GM23248 (cell line): ENCODE measurements around the gene CBFA2T2. TPM values are rescaled to one million over a fixed set of nuclear protein-coding genes. Genes with fewer than 3 reads are reported as not detected.

Source experiments
- DNase-seq: peaks from one replicate; pipeline ENCODE4 v3.0.0-alpha.2; 2015
- H2AFZ ChIP-seq: fragments of 200-600 bp; sonication (generic); 2 replicates; pipeline ENCODE4 v1.6.1; 2016; ENCODE audit warnings: antibody characterized with exemption
- H3F3A ChIP-seq: fragments of 200-600 bp; sonication (generic); 2 replicates; pipeline ENCODE4 v1.6.1; 2016; ENCODE audit warnings: mild to moderate bottlenecking, antibody characterized with exemption, mixed run types; ENCODE audit not compliant: insufficient read depth
- H3K27ac ChIP-seq: fragments of 200-600 bp; sonication (generic); 2 replicates; pipeline ENCODE4 v1.5.1; 2016; ENCODE audit warnings: mild to moderate bottlenecking
- H3K27me3 ChIP-seq: fragments of 200-600 bp; sonication (generic); replicated peaks from 2 replicates; pipeline ENCODE4 v1.6.1; 2016; ENCODE audit warnings: mild to moderate bottlenecking; ENCODE audit not compliant: insufficient read depth
- H3K36me3 ChIP-seq: fragments of 200-600 bp; sonication (generic); 2 replicates; pipeline ENCODE4 v1.6.1; 2016; ENCODE audit warnings: low read depth, mild to moderate bottlenecking
- H3K4me1 ChIP-seq: fragments of 200-600 bp; sonication (generic); 2 replicates; pipeline ENCODE4 v1.6.1; 2016; ENCODE audit warnings: mild to moderate bottlenecking; ENCODE audit not compliant: insufficient read depth
- H3K4me2 ChIP-seq: fragments of 200-600 bp; sonication (generic); one replicate; pipeline ENCODE4 v1.6.1; 2016; ENCODE audit warnings: mild to moderate bottlenecking; ENCODE audit not compliant: unreplicated experiment
- H3K4me3 ChIP-seq: fragments of 200-600 bp; sonication (generic); 2 replicates; pipeline ENCODE4 v1.5.1; 2016; ENCODE audit warnings: mild to moderate bottlenecking
- H3K79me2 ChIP-seq: fragments of 200-600 bp; sonication (generic); 2 replicates; pipeline ENCODE4 v1.6.1; 2016; ENCODE audit warnings: mild to moderate bottlenecking; ENCODE audit not compliant: insufficient read depth
- H3K9ac ChIP-seq: fragments of 200-600 bp; sonication (generic); 2 replicates; pipeline ENCODE4 v1.6.1; 2016; ENCODE audit warnings: mild to moderate bottlenecking
- H3K9me2 ChIP-seq: fragments of 200-600 bp; sonication (generic); 2 replicates; pipeline ENCODE4 v1.6.1; 2016; ENCODE audit warnings: mixed run types, mild to moderate bottlenecking, moderate library complexity; ENCODE audit not compliant: insufficient read depth
- H3K9me3 ChIP-seq: fragments of 200-600 bp; sonication (generic); one replicate; pipeline ENCODE4 v1.6.1; 2017; ENCODE audit warnings: low read depth
- H4K20me1 ChIP-seq: fragments of 200-600 bp; sonication (generic); 2 replicates; pipeline ENCODE4 v1.6.0; 2016; ENCODE audit not compliant: insufficient read depth
- EZH2 ChIP-seq: fragments of 200-600 bp; sonication (generic); IDR thresholded peaks from 2 replicates; pipeline ENCODE4 v1.6.1; 2018; ENCODE audit warnings: antibody characterized with exemption, mild to moderate bottlenecking; ENCODE audit not compliant: insufficient read depth, poor library complexity, severe bottlenecking
- EZH2phosphoT487 ChIP-seq: fragments of 200-600 bp; sonication (generic); IDR thresholded peaks from 2 replicates; pipeline ENCODE4 v1.6.1; 2018; ENCODE audit warnings: antibody characterized with exemption, moderate library complexity, mild to moderate bottlenecking, low read depth; ENCODE audit not compliant: insufficient read depth
- WGBS, 2 experiments: methylation state at CpG; one replicate each; pipeline ENCODE4 v1.1.6; 2015 to 2017; ENCODE audit warnings: low lambda C conversion rate in 2 of 2, low coverage in 1 of 2; ENCODE audit errors: missing lambda C conversion rate in 2 of 2; 5-methylcytosine and 5-hydroxymethylcytosine counted together
- in situ Hi-C: fragments of 300-500 bp; cut with MboI; formaldehyde crosslinking; loops from 2 replicates; pipeline ENCODE4 v1.15.0; 2020
- polyA plus RNA-seq: library from polyadenylated mRNA; unstranded; fragments of >200 nt; fragmentation: Nextera tagmentation; extraction: Ambion mirVana; gene quantifications from 2 replicates; pipeline ENCODE4 v1.2.1, GENCODE V29; 2016
- total RNA-seq: library from RNA; depleted of rRNA; stranded (reverse); fragments of >200 nt; shearing (Covaris generic); gene quantifications from 2 replicates; pipeline ENCODE4 v1.2.3, GENCODE V29; 2014

Gene CBFA2T2
- total and polyA plus RNA-seq, 2 experiments from 2014 or later = 5.3 to 8.7 TPM

- no peak overlapping the region for H2AFZ ChIP-seq
- H3K9me2 ChIP-seq = no peaks in the 10 kb centered on the region
- no peak for TF ChIP-seq EZH2phosphoT487
- TF ChIP-seq EZH2 = no peak
- H3K36me3 ChIP-seq = peaks cover 8% of the 10 kb centered on the region; the same call in 1 of the 2 replicates
- H4K20me1 ChIP-seq = no peaks in the 10 kb centered on the region
- H3K4me2 ChIP-seq = peak overlapping the region; percentile 38
- peaks cover 15% of the 10 kb centered on the region; the same call in 1 of the 2 replicates for H3F3A ChIP-seq
- H3K4me1 ChIP-seq = peaks cover 18% of the 10 kb centered on the region
- in situ Hi-C loops = loop anchor here (10.0 kb wide), 1 partner anchor 63 kb away; no protein-coding TSS in a partner anchor
- H3K4me3 ChIP-seq = no peak overlapping the region
- WGBS, 2 experiments = 39 to 42% methylated on average over 11 of the region's 11 CpGs
- no peaks in the 10 kb centered on the region for H3K27me3 ChIP-seq
- peak overlapping the region; percentile 24; the same call in 1 of the 2 replicates for H3K27ac ChIP-seq
- DNase-seq = peak; percentile 72
- no peaks in the 10 kb centered on the region for H3K9me3 ChIP-seq
- no peaks in the 10 kb centered on the region for H3K79me2 ChIP-seq
- peak overlapping the region; percentile 11; the same call in 1 of the 2 replicates for H3K9ac ChIP-seq
Measured at GRCh38 chr20:33647603-33648395, 157.9 kb downstream of the CBFA2T2 start.

DNA sequence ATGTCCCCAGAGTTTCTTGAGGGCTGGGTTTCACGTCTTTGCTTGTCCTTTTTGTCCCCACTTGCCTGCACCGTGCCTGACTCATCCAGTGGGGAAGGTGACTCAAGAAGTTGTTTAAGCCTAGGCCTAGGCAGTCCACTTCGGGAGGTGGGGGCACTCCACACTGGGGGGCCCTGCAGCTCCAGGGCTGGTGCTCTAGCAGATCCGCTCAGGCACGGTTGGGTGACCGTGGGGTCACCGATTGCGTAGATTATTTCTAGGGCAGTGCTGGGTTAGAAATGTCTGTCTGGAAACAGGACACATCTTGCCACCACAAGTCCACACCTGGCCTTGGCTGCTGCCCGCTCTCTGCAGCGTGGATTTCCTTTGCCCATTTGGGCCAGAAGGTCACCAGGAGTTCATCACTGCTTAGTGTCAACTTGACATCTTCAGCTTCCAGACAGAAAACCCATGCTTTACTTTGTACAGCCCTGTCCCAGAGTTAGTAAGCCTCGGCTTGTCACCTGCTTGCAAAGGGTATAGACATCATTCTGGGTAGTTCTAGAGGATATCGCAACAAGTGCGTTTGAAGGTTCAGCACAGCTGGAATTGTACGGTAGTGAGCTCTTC is 158.6 kb downstream of the CBFA2T2 start:
- Histone ChIP-seq H3K4me1 (peaks cover 18% of the 10 kb centered on the region), H3K79me2 (no peaks in the 10 kb centered on the region), H3K4me2 (no peak overlapping the region), H3K9me3 (no peaks in the 10 kb centered on the region), H3K4me3 (no peak overlapping the region), H3K36me3 (peaks cover 8% of the 10 kb centered on the region; the same call in 1 of the 2 replicates), H2AFZ (no peak overlapping the region), H3K27me3 (no peaks in the 10 kb centered on the region), H3K9ac (no peak overlapping the region), H3K9me2 (no peaks in the 10 kb centered on the region), H3K27ac (no peak overlapping the region), H3F3A (peaks cover 15% of the 10 kb centered on the region; the same call in 1 of the 2 replicates), H4K20me1 (no peaks in the 10 kb centered on the region)
- no peak for TF ChIP-seq EZH2phosphoT487
- no peak for TF ChIP-seq EZH2
- 50 to 54% methylated on average over 14 of the region's 14 CpGs for WGBS, 2 experiments
- DNase-seq = peak; percentile 58
- in situ Hi-C loops = loop anchor here (10.0 kb wide), 1 partner anchor 64 kb away; no protein-coding TSS in a partner anchor

GRCh38 chr20:33649201-33649681 is 159.3 kb downstream of the CBFA2T2 start:
- in situ Hi-C loops = loop anchor here (10.0 kb wide), 1 partner anchor 64 kb away; no protein-coding TSS in a partner anchor
- Histone ChIP-seq H3K9me2 (no peaks in the 10 kb centered on the region), H3K4me2 (no peak overlapping the region), H3K9ac (no peak overlapping the region), H3F3A (peaks cover 15% of the 10 kb centered on the region; the same call in 1 of the 2 replicates), H3K27me3 (no peaks in the 10 kb centered on the region), H3K36me3 (peaks cover 8% of the 10 kb centered on the region; the same call in 1 of the 2 replicates), H3K4me3 (no peak overlapping the region), H3K79me2 (no peaks in the 10 kb centered on the region), H3K4me1 (peaks cover 18% of the 10 kb centered on the region), H2AFZ (no peak overlapping the region), H3K9me3 (no peaks in the 10 kb centered on the region), H4K20me1 (no peaks in the 10 kb centered on the region), H3K27ac (no peak overlapping the region)
- TF ChIP-seq EZH2 (no peak), EZH2phosphoT487 (no peak)
- 35 to 36% methylated on average over 19 of the region's 19 CpGs for WGBS, 2 experiments
- peak; percentile 54 for DNase-seq

GRCh38 chr20:33650111-33650752 is 160.3 kb downstream of the CBFA2T2 start:
- in situ Hi-C loops = loop anchor here (10.0 kb wide), 1 partner anchor 185 kb away; no protein-coding TSS in a partner anchor
- Histone ChIP-seq H3K79me2 (no peaks in the 10 kb centered on the region), H2AFZ (no peak overlapping the region), H4K20me1 (no peaks in the 10 kb centered on the region), H3K9me2 (no peaks in the 10 kb centered on the region), H3K4me2 (no peak overlapping the region), H3K4me3 (no peak overlapping the region), H3K27me3 (no peaks in the 10 kb centered on the region), H3K27ac (no peak overlapping the region), H3K9ac (no peak overlapping the region), H3K4me1 (peaks cover 18% of the 10 kb centered on the region), H3F3A (peaks cover 15% of the 10 kb centered on the region; the same call in 1 of the 2 replicates), H3K36me3 (peaks cover 3% of the 10 kb centered on the region; the same call in 1 of the 2 replicates), H3K9me3 (no peaks in the 10 kb centered on the region)
- DNase-seq = peak; percentile 22
- 62 to 65% methylated on average over 11 of the region's 11 CpGs for whole genome bisulfite sequencing, 2 experiments
- TF ChIP-seq EZH2 (no peak), EZH2phosphoT487 (no peak)
